HepG2 (cell line): Measurements from ENCODE around the gene NOL12. TPM values are rescaled to one million over a fixed set of nuclear protein-coding genes. Genes with fewer than 3 reads are reported as not detected.
A peak's percentile ranks its signal among the peaks of the same experiment; 100 is the strongest.

Experiments used
- BRD4 ChIP-seq: sonication (generic); formaldehyde crosslinking; IDR thresholded peaks from 2 replicates; pipeline ENCODE4 v1.4.0; 2020; ENCODE audit warnings: missing genetic modification reagents
- DBP ChIP-seq: sonication (generic); formaldehyde crosslinking; IDR thresholded peaks from 2 replicates; pipeline ENCODE4 v1.4.0; 2020; ENCODE audit warnings: missing genetic modification reagents; ENCODE audit errors: not compliant biosample characterization
- FOSL1 ChIP-seq: sonication (generic); formaldehyde crosslinking; IDR thresholded peaks from 2 replicates; pipeline ENCODE4 v1.9.0; 2021; ENCODE audit warnings: missing genetic modification reagents, borderline replicate concordance
- FOXJ3 ChIP-seq: sonication (generic); formaldehyde crosslinking; IDR thresholded peaks from 2 replicates; pipeline ENCODE4 v1.4.0; 2020; ENCODE audit warnings: missing genetic modification reagents, mild to moderate bottlenecking, borderline replicate concordance
- GATAD2A ChIP-seq: IDR thresholded peaks from 2 replicates; pipeline ENCODE4 v1.6.1; 2016
- GFI1 ChIP-seq: sonication (generic); formaldehyde crosslinking; IDR thresholded peaks from 2 replicates; pipeline ENCODE4 v1.5.0; 2020; ENCODE audit warnings: missing genetic modification reagents, mild to moderate bottlenecking, borderline replicate concordance
- HES4 ChIP-seq: sonication (generic); formaldehyde crosslinking; IDR thresholded peaks from 2 replicates; pipeline ENCODE4 v1.9.0; 2021; ENCODE audit warnings: mild to moderate bottlenecking, missing genetic modification reagents, borderline replicate concordance
- HNRNPL ChIP-seq: fragments of 200-400 bp; formaldehyde crosslinking; IDR thresholded peaks from 2 replicates; pipeline ENCODE4 v1.6.1; 2017; ENCODE audit warnings: mild to moderate bottlenecking, low read depth, low read length
- JARID2 ChIP-seq: sonication (generic); formaldehyde crosslinking; IDR thresholded peaks from 2 replicates; pipeline ENCODE4 v1.8.1; 2023; ENCODE audit warnings: missing genetic modification reagents, inconsistent platforms; ENCODE audit not compliant: insufficient replicate concordance
- KLF13 ChIP-seq: sonication (generic); formaldehyde crosslinking; IDR thresholded peaks from 2 replicates; pipeline ENCODE4 v1.4.0; 2020; ENCODE audit warnings: mild to moderate bottlenecking, missing genetic modification reagents
- KMT2B ChIP-seq: IDR thresholded peaks from 2 replicates; pipeline ENCODE4 v1.6.1; 2016; ENCODE audit warnings: missing genetic modification reagents, missing compliant biosample characterization
- MED1 ChIP-seq: sonication (generic); formaldehyde crosslinking; IDR thresholded peaks from 2 replicates; pipeline ENCODE4 v1.4.0; 2020; ENCODE audit warnings: missing genetic modification reagents
- MED13 ChIP-seq: sonication (generic); formaldehyde crosslinking; IDR thresholded peaks from 2 replicates; pipeline ENCODE4 v1.5.0; 2020; ENCODE audit warnings: missing genetic modification reagents
- MEIS1 ChIP-seq: sonication (generic); formaldehyde crosslinking; IDR thresholded peaks from 2 replicates; pipeline ENCODE4 v1.9.0; 2021; ENCODE audit warnings: mild to moderate bottlenecking, missing genetic modification reagents, moderate library complexity, borderline replicate concordance
- NR3C1 ChIP-seq: sonication (generic); formaldehyde crosslinking; IDR thresholded peaks from 2 replicates; pipeline ENCODE4 v1.4.0; 2020; ENCODE audit warnings: missing genetic modification reagents
- PBX2 ChIP-seq: IDR thresholded peaks from 2 replicates; pipeline ENCODE4 v1.6.1; 2016; ENCODE audit warnings: control low read depth
- PLRG1 ChIP-seq: fragments of 450-650 bp; conservative IDR thresholded peaks from 2 replicates; pipeline ENCODE4 v1.6.1; 2016
- SPEN ChIP-seq: sonication (generic); formaldehyde crosslinking; IDR thresholded peaks from 2 replicates; pipeline ENCODE4 v1.5.1; 2020; ENCODE audit warnings: low read depth, mild to moderate bottlenecking, missing genetic modification reagents
- ZBTB1 ChIP-seq: sonication (generic); formaldehyde crosslinking; IDR thresholded peaks from 2 replicates; pipeline ENCODE4 v1.4.0; 2020; ENCODE audit warnings: missing genetic modification reagents, borderline replicate concordance
- ZNF121 ChIP-seq: sonication (generic); formaldehyde crosslinking; IDR thresholded peaks from 2 replicates; pipeline ENCODE4 v1.5.0; 2020; ENCODE audit warnings: mild to moderate bottlenecking, missing genetic modification reagents
- ZNF136 ChIP-seq: sonication (generic); formaldehyde crosslinking; IDR thresholded peaks from 2 replicates; pipeline ENCODE4 v1.8.1; 2022; ENCODE audit warnings: low read depth, mild to moderate bottlenecking, moderate library complexity, missing genetic modification reagents
- ZNF205 ChIP-seq: IDR thresholded peaks from 2 replicates; pipeline ENCODE4 v1.6.1; 2018; ENCODE audit warnings: missing biosample characterization, missing genetic modification reagents
- ZNF326 ChIP-seq: sonication (generic); formaldehyde crosslinking; IDR thresholded peaks from 2 replicates; pipeline ENCODE4 v1.4.0; 2020; ENCODE audit warnings: missing genetic modification reagents, borderline replicate concordance
- ZNF44 ChIP-seq: sonication (generic); formaldehyde crosslinking; IDR thresholded peaks from 2 replicates; pipeline ENCODE4 v1.5.1; 2020; ENCODE audit warnings: mild to moderate bottlenecking, missing genetic modification reagents
- ZNF709 ChIP-seq: sonication (generic); formaldehyde crosslinking; IDR thresholded peaks from 2 replicates; pipeline ENCODE4 v1.5.0; 2020; ENCODE audit warnings: mild to moderate bottlenecking, missing genetic modification reagents
- ZNF775 ChIP-seq: sonication (generic); formaldehyde crosslinking; IDR thresholded peaks from 2 replicates; pipeline ENCODE4 v1.4.0; 2020; ENCODE audit warnings: missing genetic modification reagents, mild to moderate bottlenecking, moderate library complexity, borderline replicate concordance
- polyA plus RNA-seq, 8 experiments: library from polyadenylated mRNA; depleted of rRNA in 3 of 8; stranded (reverse) in 7 of 8; unstranded in 1 of 8; fragments of >200 nt; fragmentation: Illumina TruSeq in 4 of 8; extraction: Trizol in 4 of 8; gene quantifications; 2 replicates each; pipeline versions ENCODE4 v1.2.1 to v1.2.3, GENCODE V29; 2011 to 2016; ENCODE audit warnings: low read depth in 4 of 8, missing spikeins in 1 of 8, mixed read lengths in 1 of 8; ENCODE audit not compliant: insufficient read depth in 1 of 8
- total RNA-seq, 5 experiments: library from RNA; depleted of rRNA; stranded (reverse); fragments of >200 nt; fragmentation: Illumina TruSeq; extraction: Trizol; gene quantifications; 2 replicates each; pipeline ENCODE4 v1.2.3, GENCODE V29; 2016; ENCODE audit warnings: low read depth in 1 of 5
- TF ChIP-seq, protein P1 (sequence below): sonication (generic); formaldehyde crosslinking; IDR thresholded peaks from 2 replicates; pipeline ENCODE4 v1.5.0; 2020; ENCODE audit warnings: missing genetic modification reagents

NOL12 gene
- total and polyA plus RNA-seq, 2 of the 13 experiments (the other 11 are each of a cell fraction or from before 2014, with no cell fraction given) = 14.3 to 31.4 TPM

DNA sequence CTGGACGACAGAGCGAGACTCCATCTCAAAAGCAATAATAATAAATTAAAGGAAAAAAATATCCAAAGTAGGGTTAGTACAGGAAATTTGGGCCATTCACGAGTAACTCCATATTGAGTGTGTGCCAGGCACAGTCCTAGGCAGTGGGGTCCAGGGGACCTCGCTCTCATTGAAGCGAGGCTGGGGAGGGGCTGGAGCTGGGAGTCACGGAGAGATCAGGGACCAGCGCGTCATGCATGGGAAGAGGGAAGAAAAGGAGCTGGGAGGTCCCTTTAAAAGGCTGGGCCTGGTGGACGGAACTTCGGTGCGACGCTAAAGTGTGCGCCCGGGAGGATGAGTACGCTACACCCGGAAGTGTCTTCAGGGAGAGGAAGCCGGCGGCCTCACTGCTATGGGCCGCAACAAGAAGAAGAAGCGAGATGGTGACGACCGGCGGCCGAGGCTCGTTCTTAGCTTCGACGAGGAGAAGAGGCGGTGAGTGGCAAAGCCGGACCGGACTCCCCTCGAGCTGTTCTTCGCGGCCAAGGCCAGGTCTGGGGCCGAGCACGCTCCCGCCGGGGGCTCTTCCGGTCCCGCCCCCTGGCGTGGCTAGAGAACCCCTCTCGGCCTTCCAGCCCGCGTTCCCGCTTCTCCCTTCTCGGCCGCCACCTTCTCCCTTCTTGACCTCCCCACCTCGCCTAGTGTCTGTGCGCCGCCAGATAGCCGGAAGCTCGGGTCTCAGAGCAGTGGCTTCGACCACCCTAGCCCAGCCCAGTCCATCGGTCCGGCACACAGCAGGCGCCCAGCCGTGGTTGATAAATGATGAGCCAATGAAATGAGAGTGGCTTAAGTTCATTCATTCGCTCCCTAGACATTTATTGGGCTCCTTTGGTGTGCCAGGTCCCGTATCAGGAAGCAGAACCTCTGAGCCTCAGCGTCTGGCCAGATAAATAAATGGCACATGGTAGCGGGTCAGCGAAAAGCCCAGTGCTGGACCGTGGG, at the start of gene NOL12 (continued):
- TF ChIP-seq, protein P1, sequence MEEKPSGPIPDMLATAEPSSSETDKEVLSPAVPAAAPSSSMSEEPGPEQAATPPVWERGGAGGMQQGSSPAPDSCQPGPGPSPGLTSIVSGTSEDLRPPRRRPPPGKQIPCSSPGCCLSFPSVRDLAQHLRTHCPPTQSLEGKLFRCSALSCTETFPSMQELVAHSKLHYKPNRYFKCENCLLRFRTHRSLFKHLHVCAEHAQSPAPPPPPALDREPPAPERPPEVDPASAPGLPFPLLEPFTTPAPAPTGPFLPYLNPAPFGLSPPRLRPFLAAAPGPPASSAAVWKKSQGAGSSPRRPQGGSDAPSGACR (CRISPR knock-in tag) = peak; percentile 70; the same call in 1 of the 2 replicates
- TF ChIP-seq NR3C1 (no peak), ZNF136 (CRISPR knock-in tag) (no peak; the same call in 1 of the 2 replicates), MED1 (CRISPR knock-in tag) (peak; percentile 81), ZNF205 (CRISPR knock-in tag) (peak; percentile 74; the same call in 1 of the 2 replicates), KLF13 (CRISPR knock-in tag) (no peak), GFI1 (peak; percentile 57; the same call in 1 of the 2 replicates), ZNF709 (CRISPR knock-in tag) (peak; percentile 82), ZNF121 (peak; percentile 86), DBP (no peak), HNRNPL (0 out of 2 replicates have a peak, but pooled peaks have one; percentile 25), PBX2 (CRISPR knock-in tag) (no peak), KMT2B (CRISPR knock-in tag) (peak; percentile 78), ZNF775 (CRISPR knock-in tag) (peak; percentile 99), BRD4 (CRISPR knock-in tag) (0 out of 2 replicates have a peak, but pooled peaks have one; percentile 45), ZNF44 (CRISPR knock-in tag) (peak; percentile 49), JARID2 (CRISPR knock-in tag) (peak; percentile 57), ZBTB1 (CRISPR knock-in tag) (no peak), MEIS1 (0 out of 2 replicates have a peak, but pooled peaks have one; percentile 33), HES4 (CRISPR knock-in tag) (peak; percentile 88), FOXJ3 (CRISPR knock-in tag) (0 out of 2 replicates have a peak, but pooled peaks have one; percentile 37), GATAD2A (CRISPR knock-in tag) (peak; percentile 65), SPEN (CRISPR knock-in tag) (peak; percentile 89), MED13 (CRISPR knock-in tag) (peak; percentile 31; the same call in 1 of the 2 replicates), PLRG1 (no peak), ZNF326 (CRISPR knock-in tag) (no peak), FOSL1 (CRISPR knock-in tag) (0 out of 2 replicates have a peak, but pooled peaks have one; percentile 9)
